HEK293 (cell line): ENCODE data around the gene SLITRK5.

Experiments
- CTCF ChIA-PET: fragments of 350-600 bp; formaldehyde crosslinking; extraction: SDS; loops from one replicate; lab custom pipeline; 2021; ENCODE audit warnings: antibody characterized with exemption; lab: Yijun Ruan, JAX
- POLR2A ChIA-PET: fragments of 300-600 bp; formaldehyde crosslinking; extraction: SDS; loops from one replicate; lab custom pipeline; 2020; ENCODE audit warnings: antibody characterized with exemption, inconsistent platforms; lab: Yijun Ruan, JAX
- H3K27ac ChIP-seq: fragments of 200-500 bp; sonication (Bioruptor generic); 2 replicates; pipeline ENCODE4 v1.5.1; 2014; ENCODE audit warnings: low read depth, low read length, control low read depth, inconsistent platforms; ENCODE audit errors: extremely low read depth
- H3K36me3 ChIP-seq, 2 experiments: fragments of 200-500 bp in 1 of 2; sonication (Bioruptor generic) in 1 of 2; 1 replicate in 1 of 2; 2 replicates in 1 of 2; pipeline ENCODE4 v1.5.1; 2014 to 2017; ENCODE audit warnings: inconsistent platforms in 2 of 2, low read length in 2 of 2; ENCODE audit not compliant: control insufficient read depth in 2 of 2, insufficient read depth in 1 of 2
- H3K4me1 ChIP-seq: fragments of 200-500 bp; sonication (Bioruptor generic); 2 replicates; pipeline ENCODE4 v1.5.1; 2014; ENCODE audit warnings: mild to moderate bottlenecking, low read length, inconsistent platforms; ENCODE audit not compliant: control insufficient read depth, insufficient read depth
- H3K4me3 ChIP-seq: 2 replicates; pipeline ENCODE4 v1.5.1; 2011; ENCODE audit warnings: low read depth, mild to moderate bottlenecking, control low read depth, low read length, moderate library complexity
- H3K9me3 ChIP-seq: fragments of 200-500 bp; sonication (Bioruptor generic); 2 replicates; pipeline ENCODE4 v1.5.1; 2014; ENCODE audit warnings: low read depth, low read length, inconsistent platforms; ENCODE audit not compliant: control insufficient read depth, insufficient read depth
- BCL6B ChIP-seq: fragments of 450-650 bp; formaldehyde crosslinking; IDR thresholded peaks from 2 replicates; pipeline ENCODE4 v1.5.1; 2017; ENCODE audit warnings: missing biosample characterization, missing genetic modification characterization
- EGR2 ChIP-seq: fragments of 450-650 bp; formaldehyde crosslinking; IDR thresholded peaks from 2 replicates; pipeline ENCODE4 v1.5.1; 2016; ENCODE audit warnings: low read depth, missing biosample characterization, missing genetic modification characterization
- GLIS1 ChIP-seq: fragments of 450-650 bp; formaldehyde crosslinking; IDR thresholded peaks from 2 replicates; pipeline ENCODE4 v1.5.1; 2016; ENCODE audit warnings: missing biosample characterization, missing genetic modification characterization
- GLIS2 ChIP-seq: fragments of 450-650 bp; formaldehyde crosslinking; IDR thresholded peaks from 2 replicates; pipeline ENCODE4 v1.5.1; 2016; ENCODE audit warnings: missing biosample characterization, missing genetic modification characterization
- HOXA7 ChIP-seq: sonication (generic); formaldehyde crosslinking; IDR thresholded peaks from 2 replicates; pipeline ENCODE4 v1.8.1; 2022; ENCODE audit warnings: missing genetic modification reagents, borderline replicate concordance
- KLF8 ChIP-seq: fragments of 450-650 bp; formaldehyde crosslinking; IDR thresholded peaks from 2 replicates; pipeline ENCODE4 v1.5.1; 2016; ENCODE audit warnings: missing biosample characterization, missing genetic modification characterization
- SP2 ChIP-seq: fragments of 450-650 bp; formaldehyde crosslinking; IDR thresholded peaks from 2 replicates; pipeline ENCODE4 v1.5.1; 2016; ENCODE audit warnings: missing biosample characterization, missing genetic modification characterization
- ZBTB1 ChIP-seq: fragments of 450-650 bp; formaldehyde crosslinking; IDR thresholded peaks from 2 replicates; pipeline ENCODE4 v1.5.1; 2016; ENCODE audit warnings: missing biosample characterization, missing genetic modification characterization
- ZNF138 ChIP-seq: fragments of 450-650 bp; formaldehyde crosslinking; IDR thresholded peaks from 2 replicates; pipeline ENCODE4 v1.5.1; 2016; ENCODE audit warnings: missing biosample characterization, missing genetic modification characterization, borderline replicate concordance
- ZNF140 ChIP-seq: fragments of 450-650 bp; formaldehyde crosslinking; IDR thresholded peaks from 2 replicates; pipeline ENCODE4 v1.5.1; 2016; ENCODE audit warnings: missing biosample characterization, missing genetic modification characterization
- ZNF211 ChIP-seq: fragments of 450-650 bp; formaldehyde crosslinking; IDR thresholded peaks from 2 replicates; pipeline ENCODE4 v1.5.1; 2016; ENCODE audit warnings: low read depth, missing biosample characterization, missing genetic modification characterization
- ZNF335 ChIP-seq: fragments of 450-650 bp; formaldehyde crosslinking; conservative IDR thresholded peaks from 2 replicates; pipeline ENCODE4 v1.5.1; 2016; ENCODE audit warnings: missing biosample characterization, missing genetic modification characterization
- ZNF488 ChIP-seq: fragments of 450-650 bp; formaldehyde crosslinking; IDR thresholded peaks from 2 replicates; pipeline ENCODE4 v1.5.1; 2016; ENCODE audit warnings: missing biosample characterization, missing genetic modification characterization
- ZNF510 ChIP-seq: fragments of 450-650 bp; formaldehyde crosslinking; IDR thresholded peaks from 2 replicates; pipeline ENCODE4 v1.5.1; 2018; ENCODE audit warnings: mild to moderate bottlenecking, missing genetic modification characterization, missing biosample characterization; ENCODE audit not compliant: insufficient replicate concordance
- ZNF580 ChIP-seq: fragments of 450-650 bp; formaldehyde crosslinking; IDR thresholded peaks from 2 replicates; pipeline ENCODE4 v1.5.1; 2016; ENCODE audit warnings: missing biosample characterization, missing genetic modification characterization
- ZNF664 ChIP-seq: fragments of 450-650 bp; formaldehyde crosslinking; IDR thresholded peaks from 2 replicates; pipeline ENCODE4 v1.5.1; 2016; ENCODE audit warnings: missing biosample characterization, missing genetic modification characterization
- ZNF76 ChIP-seq: fragments of 450-650 bp; formaldehyde crosslinking; IDR thresholded peaks from 2 replicates; pipeline ENCODE4; 2016; ENCODE audit warnings: low read depth, missing biosample characterization, missing genetic modification characterization, borderline replicate concordance
- ZNF792 ChIP-seq: fragments of 450-650 bp; formaldehyde crosslinking; IDR thresholded peaks from 2 replicates; pipeline ENCODE4 v1.5.1; 2016; ENCODE audit warnings: missing biosample characterization, missing genetic modification characterization
- ZNF837 ChIP-seq: fragments of 450-650 bp; formaldehyde crosslinking; IDR thresholded peaks from 2 replicates; pipeline ENCODE4 v1.5.1; 2016; ENCODE audit warnings: missing biosample characterization, missing genetic modification characterization
- TF ChIP-seq, protein P1 (sequence below): fragments of 450-650 bp; formaldehyde crosslinking; IDR thresholded peaks from 2 replicates; pipeline ENCODE4 v1.5.0; 2017; ENCODE audit warnings: missing biosample characterization, missing genetic modification characterization, borderline replicate concordance
- TF ChIP-seq, protein P2 (sequence below): fragments of 450-650 bp; formaldehyde crosslinking; IDR thresholded peaks from 2 replicates; pipeline ENCODE4 v1.5.1; 2016; ENCODE audit warnings: missing biosample characterization, missing genetic modification characterization, borderline replicate concordance

SLITRK5 gene

GRCh38 chr13:87676254-87677042 lies 5.3 kb downstream of the SLITRK5 start (continued):
- TF ChIP-seq, protein P1, sequence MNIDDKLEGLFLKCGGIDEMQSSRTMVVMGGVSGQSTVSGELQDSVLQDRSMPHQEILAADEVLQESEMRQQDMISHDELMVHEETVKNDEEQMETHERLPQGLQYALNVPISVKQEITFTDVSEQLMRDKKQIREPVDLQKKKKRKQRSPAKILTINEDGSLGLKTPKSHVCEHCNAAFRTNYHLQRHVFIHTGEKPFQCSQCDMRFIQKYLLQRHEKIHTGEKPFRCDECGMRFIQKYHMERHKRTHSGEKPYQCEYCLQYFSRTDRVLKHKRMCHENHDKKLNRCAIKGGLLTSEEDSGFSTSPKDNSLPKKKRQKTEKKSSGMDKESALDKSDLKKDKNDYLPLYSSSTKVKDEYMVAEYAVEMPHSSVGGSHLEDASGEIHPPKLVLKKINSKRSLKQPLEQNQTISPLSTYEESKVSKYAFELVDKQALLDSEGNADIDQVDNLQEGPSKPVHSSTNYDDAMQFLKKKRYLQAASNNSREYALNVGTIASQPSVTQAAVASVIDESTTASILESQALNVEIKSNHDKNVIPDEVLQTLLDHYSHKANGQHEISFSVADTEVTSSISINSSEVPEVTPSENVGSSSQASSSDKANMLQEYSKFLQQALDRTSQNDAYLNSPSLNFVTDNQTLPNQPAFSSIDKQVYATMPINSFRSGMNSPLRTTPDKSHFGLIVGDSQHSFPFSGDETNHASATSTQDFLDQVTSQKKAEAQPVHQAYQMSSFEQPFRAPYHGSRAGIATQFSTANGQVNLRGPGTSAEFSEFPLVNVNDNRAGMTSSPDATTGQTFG, result no peak
- no peak for TF ChIP-seq ZNF792 (tag by site-specific recombination)
- TF ChIP-seq, all 188 proteins: peak for 0

- no peaks in the 10 kb centered on the region for H3K4me1 ChIP-seq
- peaks cover 0 to 25% of the 10 kb centered on the region in 2 experiments; a peak in 1 of 3 replicates for H3K36me3 ChIP-seq
- H3K27ac ChIP-seq, result no peak overlapping the region
- H3K4me3 ChIP-seq, result no peak overlapping the region
- no peaks in the 10 kb centered on the region for H3K9me3 ChIP-seq
- CTCF ChIA-PET, result no interaction called here
- POLR2A ChIA-PET, result no interaction called here
- no peak for TF ChIP-seq ZNF138 (tag by site-specific recombination)
- TF ChIP-seq BCL6B (tag by site-specific recombination), result no peak
- no peak for TF ChIP-seq GLIS1 (tag by site-specific recombination)
- TF ChIP-seq EGR2 (tag by site-specific recombination), result no peak
- no peak for TF ChIP-seq ZNF580
- TF ChIP-seq GLIS2 (tag by site-specific recombination), result no peak
- TF ChIP-seq ZNF140, result no peak
- TF ChIP-seq SP2, result no peak
- TF ChIP-seq ZNF76 (tag by site-specific recombination), result no peak
- no peak for TF ChIP-seq ZNF664 (tag by site-specific recombination)
- no peak for TF ChIP-seq ZNF488 (tag by site-specific recombination)
- no peak for TF ChIP-seq KLF8 (tag by site-specific recombination)
- no peak for TF ChIP-seq HOXA7 (CRISPR knock-in tag)
- no peak for TF ChIP-seq ZNF211
- TF ChIP-seq ZNF335, result no peak
- TF ChIP-seq, protein P2, sequence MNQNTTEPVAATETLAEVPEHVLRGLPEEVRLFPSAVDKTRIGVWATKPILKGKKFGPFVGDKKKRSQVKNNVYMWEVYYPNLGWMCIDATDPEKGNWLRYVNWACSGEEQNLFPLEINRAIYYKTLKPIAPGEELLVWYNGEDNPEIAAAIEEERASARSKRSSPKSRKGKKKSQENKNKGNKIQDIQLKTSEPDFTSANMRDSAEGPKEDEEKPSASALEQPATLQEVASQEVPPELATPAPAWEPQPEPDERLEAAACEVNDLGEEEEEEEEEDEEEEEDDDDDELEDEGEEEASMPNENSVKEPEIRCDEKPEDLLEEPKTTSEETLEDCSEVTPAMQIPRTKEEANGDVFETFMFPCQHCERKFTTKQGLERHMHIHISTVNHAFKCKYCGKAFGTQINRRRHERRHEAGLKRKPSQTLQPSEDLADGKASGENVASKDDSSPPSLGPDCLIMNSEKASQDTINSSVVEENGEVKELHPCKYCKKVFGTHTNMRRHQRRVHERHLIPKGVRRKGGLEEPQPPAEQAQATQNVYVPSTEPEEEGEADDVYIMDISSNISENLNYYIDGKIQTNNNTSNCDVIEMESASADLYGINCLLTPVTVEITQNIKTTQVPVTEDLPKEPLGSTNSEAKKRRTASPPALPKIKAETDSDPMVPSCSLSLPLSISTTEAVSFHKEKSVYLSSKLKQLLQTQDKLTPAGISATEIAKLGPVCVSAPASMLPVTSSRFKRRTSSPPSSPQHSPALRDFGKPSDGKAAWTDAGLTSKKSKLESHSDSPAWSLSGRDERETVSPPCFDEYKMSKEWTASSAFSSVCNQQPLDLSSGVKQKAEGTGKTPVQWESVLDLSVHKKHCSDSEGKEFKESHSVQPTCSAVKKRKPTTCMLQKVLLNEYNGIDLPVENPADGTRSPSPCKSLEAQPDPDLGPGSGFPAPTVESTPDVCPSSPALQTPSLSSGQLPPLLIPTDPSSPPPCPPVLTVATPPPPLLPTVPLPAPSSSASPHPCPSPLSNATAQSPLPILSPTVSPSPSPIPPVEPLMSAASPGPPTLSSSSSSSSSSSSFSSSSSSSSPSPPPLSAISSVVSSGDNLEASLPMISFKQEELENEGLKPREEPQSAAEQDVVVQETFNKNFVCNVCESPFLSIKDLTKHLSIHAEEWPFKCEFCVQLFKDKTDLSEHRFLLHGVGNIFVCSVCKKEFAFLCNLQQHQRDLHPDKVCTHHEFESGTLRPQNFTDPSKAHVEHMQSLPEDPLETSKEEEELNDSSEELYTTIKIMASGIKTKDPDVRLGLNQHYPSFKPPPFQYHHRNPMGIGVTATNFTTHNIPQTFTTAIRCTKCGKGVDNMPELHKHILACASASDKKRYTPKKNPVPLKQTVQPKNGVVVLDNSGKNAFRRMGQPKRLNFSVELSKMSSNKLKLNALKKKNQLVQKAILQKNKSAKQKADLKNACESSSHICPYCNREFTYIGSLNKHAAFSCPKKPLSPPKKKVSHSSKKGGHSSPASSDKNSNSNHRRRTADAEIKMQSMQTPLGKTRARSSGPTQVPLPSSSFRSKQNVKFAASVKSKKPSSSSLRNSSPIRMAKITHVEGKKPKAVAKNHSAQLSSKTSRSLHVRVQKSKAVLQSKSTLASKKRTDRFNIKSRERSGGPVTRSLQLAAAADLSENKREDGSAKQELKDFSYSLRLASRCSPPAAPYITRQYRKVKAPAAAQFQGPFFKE, result no peak
- no peak for TF ChIP-seq ZNF837
- TF ChIP-seq ZNF510 (tag by site-specific recombination), result no peak
- no peak for TF ChIP-seq ZBTB1 (tag by site-specific recombination)
- TF ChIP-seq, all 188 proteins: peak for 0
Measured at GRCh38 chr13:87677043-87677495, 5.9 kb downstream of the SLITRK5 start.
